A549 (cell line): ENCODE results near the gene RSRC2. TPM values are rescaled to one million over a fixed set of nuclear protein-coding genes. Genes with fewer than 3 reads are reported as not detected.
A peak's percentile ranks its signal among the peaks of the same experiment; 100 is the strongest.

Experiments used
- ATAC-seq, 2 experiments: fragments of 200-7000 bp in 1 of 2; fragments of >200 bp in 1 of 2; cut with Nextera tagmentation in 1 of 2; cut with Tn5 transposase in 1 of 2; 3 replicates each; pipeline versions ENCODE4 v1.8.0 to v1.9.1; 2018 to 2020; ENCODE audit warnings: mild to moderate bottlenecking in 1 of 2, moderate library complexity in 1 of 2
- CTCF ChIA-PET: fragments of 300-600 bp; sonication (Branson Sonifier 250); formaldehyde crosslinking; extraction: SDS; loops from one replicate; lab custom pipeline; 2021; ENCODE audit warnings: antibody characterized with exemption, inconsistent platforms; lab: Yijun Ruan, JAX
- POLR2A ChIA-PET: fragments of 350-600 bp; formaldehyde crosslinking; extraction: SDS; loops from one replicate; lab custom pipeline; 2021; ENCODE audit warnings: antibody characterized with exemption, inconsistent platforms; lab: Yijun Ruan, JAX
- DNase-seq, 2 experiments: peaks; one replicate each; pipeline versions ENCODE4 v3.0.0 to v3.0.0-alpha.2; 2011 to 2016; ENCODE audit warnings: low read depth in 1 of 2, low spot score in 1 of 2
- FAIRE-seq: peaks from 2 replicates; lab custom pipeline; 2011; peaks lifted over from hg19 to GRCh38; lab: Jason Lieb, UNC
- H3K27ac ChIP-seq, 2 experiments: fragments of >200 bp; sonication (Bioruptor Twin); formaldehyde crosslinking; 3 replicates each; pipeline ENCODE4 v1.5.1; 2016 to 2017
- H3K4me1 ChIP-seq: fragments of >200 bp; sonication (Bioruptor Twin); formaldehyde crosslinking; 3 replicates; pipeline ENCODE4 v1.6.1; 2016
- H3K4me2 ChIP-seq: fragments of >200 bp; sonication (Bioruptor Twin); formaldehyde crosslinking; 3 replicates; pipeline ENCODE4 v1.6.1; 2016
- H3K4me3 ChIP-seq: fragments of >200 bp; sonication (Bioruptor Twin); formaldehyde crosslinking; 3 replicates; pipeline ENCODE4 v1.5.1; 2016
- H3K9me3 ChIP-seq: fragments of >200 bp; sonication (Bioruptor Twin); formaldehyde crosslinking; 3 replicates; pipeline ENCODE4 v1.6.1; 2016
- CBX8 ChIP-seq: fragments of 200-600 bp; sonication (generic); IDR thresholded peaks from 2 replicates; pipeline ENCODE4 v1.6.1; 2016
- CHD2 ChIP-seq: fragments of 150-350 bp; IDR thresholded peaks from 2 replicates; pipeline ENCODE4 v1.6.1; 2014; ENCODE audit warnings: low read length; ENCODE audit not compliant: partially characterized antibody
- EHF ChIP-seq: fragments of 250-450 bp; sonication (Bioruptor Pico); IDR thresholded peaks from 2 replicates; pipeline ENCODE4 v1.5.0; 2020; ENCODE audit warnings: mild to moderate bottlenecking
- FOSL2 ChIP-seq, 2 experiments: fragments of 450-650 bp in 1 of 2; fragments of >200 bp in 1 of 2; sonication (Bioruptor Twin) in 1 of 2; formaldehyde crosslinking; IDR thresholded peaks; 2 replicates each; pipeline versions ENCODE4 v1.5.0 to v1.6.1; 2016 to 2020; ENCODE audit warnings: mild to moderate bottlenecking in 1 of 2, moderate library complexity in 1 of 2
- HOXA7 ChIP-seq: fragments of 250-450 bp; sonication (Bioruptor Pico); IDR thresholded peaks from 2 replicates; pipeline ENCODE4 v1.5.0; 2020; ENCODE audit warnings: mild to moderate bottlenecking, moderate library complexity
- HOXB13 ChIP-seq: fragments of 250-450 bp; sonication (Bioruptor Pico); IDR thresholded peaks from 2 replicates; pipeline ENCODE4 v1.5.0; 2020; ENCODE audit warnings: low read depth, mild to moderate bottlenecking, moderate library complexity
- HOXB5 ChIP-seq: fragments of 250-450 bp; sonication (Bioruptor Pico); IDR thresholded peaks from 2 replicates; pipeline ENCODE4 v1.5.0; 2020; ENCODE audit warnings: mild to moderate bottlenecking, moderate library complexity
- MYC ChIP-seq: IDR thresholded peaks from 2 replicates; pipeline ENCODE4 v1.6.1; 2012; ENCODE audit warnings: mild to moderate bottlenecking, inconsistent platforms, low read length, improper control_type of control experiment, borderline replicate concordance
- NFE2L2 ChIP-seq: fragments of 150-350 bp; conservative IDR thresholded peaks from 2 replicates; pipeline ENCODE4 v1.6.1; 2014; ENCODE audit warnings: low read length
- TFCP2L1 ChIP-seq: fragments of 250-450 bp; sonication (Bioruptor Pico); IDR thresholded peaks from 2 replicates; pipeline ENCODE4 v1.5.0; 2021; ENCODE audit warnings: mild to moderate bottlenecking
- TP53 ChIP-seq: fragments of 250-450 bp; sonication (Bioruptor Pico); IDR thresholded peaks from 2 replicates; pipeline ENCODE4 v1.5.0; 2021; ENCODE audit warnings: mild to moderate bottlenecking, moderate library complexity
- WGBS: methylation state at CpG from one replicate; pipeline ENCODE4 v1.1.6; 2017; ENCODE audit errors: missing lambda C conversion rate; 5-methylcytosine and 5-hydroxymethylcytosine counted together
- polyA plus RNA-seq, 4 experiments: library from polyadenylated mRNA; depleted of rRNA in 3 of 4; stranded (reverse); fragments of >200 nt; fragmentation: RNase III in 1 of 4; extraction: RNeasy Plus Mini Kit Qiagen cat#74134 plus additional on column Dnase treatment in 1 of 4; gene quantifications; 2 replicates in 3 of 4; 3 replicates in 1 of 4; pipeline ENCODE4 v1.2.3, GENCODE V29; 2011 to 2017
- TF ChIP-seq, protein P1 (sequence below): fragments of 200-600 bp; sonication (generic); IDR thresholded peaks from 2 replicates; pipeline ENCODE4 v1.6.1; 2016; ENCODE audit warnings: antibody characterized with exemption, mild to moderate bottlenecking, moderate library complexity
- TF ChIP-seq, protein P2 (sequence below): fragments of >200 bp; sonication (Bioruptor Twin); formaldehyde crosslinking; IDR thresholded peaks from 2 replicates; pipeline ENCODE4 v1.6.1; 2016
- TF ChIP-seq, protein P3 (sequence below): fragments of >200 bp; sonication (Bioruptor Twin); formaldehyde crosslinking; IDR thresholded peaks from 3 replicates; pipeline ENCODE4 v1.5.1; 2016
- TF ChIP-seq, protein P4 (sequence below): fragments of 250-450 bp; sonication (Bioruptor Pico); IDR thresholded peaks from 2 replicates; pipeline ENCODE4 v1.5.0; 2021; ENCODE audit warnings: mild to moderate bottlenecking, moderate library complexity, borderline replicate concordance

Gene RSRC2
- polyA plus RNA-seq, 2 of the 4 experiments (the other 2 are of a cell fraction), result 72.8 to 83.3 TPM

DNA sequence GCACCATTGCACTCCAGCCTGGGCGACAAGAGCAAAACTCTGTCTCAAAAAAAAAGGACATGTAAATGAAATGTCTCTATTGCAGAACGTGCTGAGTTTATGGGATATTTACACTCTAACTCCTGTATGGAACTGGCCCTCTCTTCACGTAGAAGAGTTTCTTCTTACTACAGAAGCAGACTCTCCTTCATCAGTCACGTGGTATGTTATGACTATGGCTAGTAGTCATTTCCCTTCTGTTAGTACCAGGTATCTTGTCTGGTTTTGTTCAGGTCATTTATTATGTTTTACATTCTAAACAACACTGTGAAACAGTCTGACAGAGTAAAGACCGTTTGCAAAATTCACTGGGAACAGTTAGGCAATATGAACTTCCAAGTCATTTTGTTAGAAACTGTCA is 20.6 kb upstream of the RSRC2 start:
- ATAC-seq (no peak), FAIRE-seq (no peak), DNase-seq (no peak)
- no peak overlapping the region for H3K4me3 ChIP-seq
- 82% methylated on average over 5 of the region's 5 CpGs for WGBS
- no peaks in the 10 kb centered on the region for H3K9me3 ChIP-seq
- TF ChIP-seq CBX8 (no peak), TP53 (no peak), HOXB13 (no peak), HOXB5 (CRISPR knock-in tag) (no peak), CHD2 (no peak)
- no peak overlapping the region for H3K27ac ChIP-seq
- CTCF ChIA-PET, result interaction anchor here (0.6 kb wide), 1 partner anchor 179 kb away, joined by 3 read pairs; no protein-coding TSS in a partner anchor
- POLR2A ChIA-PET, result no interaction called here
- no peaks in the 10 kb centered on the region for H3K4me1 ChIP-seq
- H3K4me2 ChIP-seq, result no peak overlapping the region

DNA sequence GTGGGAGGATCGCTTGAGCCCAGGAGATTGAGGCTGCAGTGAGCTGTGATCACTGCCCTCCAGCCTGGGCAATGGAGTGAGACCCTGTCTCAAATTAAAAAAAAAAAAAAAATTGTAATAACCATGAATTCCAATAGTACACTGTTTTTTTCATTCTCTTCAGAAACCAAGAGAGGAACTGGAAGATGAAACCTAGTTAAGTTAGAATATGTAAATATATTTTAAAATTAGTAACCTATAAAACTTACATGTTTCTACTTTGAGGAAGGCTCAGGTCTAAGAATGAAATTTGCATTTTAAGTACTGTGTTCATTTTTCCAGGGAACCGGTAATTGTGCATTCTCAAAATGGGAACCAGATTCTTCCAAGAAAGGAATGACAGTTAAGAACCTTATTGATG is 19.1 kb upstream of the RSRC2 start:
- FAIRE-seq, result no peak

DNA sequence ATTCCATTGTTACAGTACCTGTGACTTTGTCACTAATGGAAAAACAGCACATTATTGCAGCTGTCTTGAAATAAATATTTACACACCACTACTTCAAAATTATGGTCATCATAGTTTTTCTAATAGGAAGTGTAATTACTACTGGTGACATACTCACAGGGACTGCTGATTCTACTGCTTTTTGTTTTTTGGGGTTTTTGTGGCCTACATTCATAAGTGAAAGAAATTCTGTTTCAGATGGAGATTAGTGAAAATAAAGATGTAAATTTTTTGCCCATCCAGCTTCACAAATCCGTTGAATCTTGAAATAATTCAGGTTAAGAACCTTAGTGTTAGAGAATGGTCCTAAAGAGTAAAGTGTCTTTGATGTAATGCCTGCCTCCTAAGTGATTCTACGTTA is 17.8 kb upstream of the RSRC2 start:
- no peak overlapping the region for H3K27ac ChIP-seq
- H3K4me1 ChIP-seq, result no peaks in the 10 kb centered on the region
- WGBS, result 93% methylated on average over 2 of the region's 2 CpGs
- no peak overlapping the region for H3K4me3 ChIP-seq
- CTCF ChIA-PET, result no interaction called here
- ATAC-seq, result no peak
- H3K9me3 ChIP-seq, result no peaks in the 10 kb centered on the region
- no peak for DNase-seq
- FAIRE-seq, result peak; percentile 7
- POLR2A ChIA-PET, result no interaction called here
- H3K4me2 ChIP-seq, result no peak overlapping the region
- no peak for TF ChIP-seq FOSL2 (IDR thresholded peaks at IDR 0.05)
- TF ChIP-seq FOSL2 (CRISPR knock-in tag; IDR thresholded peaks at IDR 0.05), result no peak
- no peak for TF ChIP-seq EHF (CRISPR knock-in tag)
- TF ChIP-seq, protein P1, sequence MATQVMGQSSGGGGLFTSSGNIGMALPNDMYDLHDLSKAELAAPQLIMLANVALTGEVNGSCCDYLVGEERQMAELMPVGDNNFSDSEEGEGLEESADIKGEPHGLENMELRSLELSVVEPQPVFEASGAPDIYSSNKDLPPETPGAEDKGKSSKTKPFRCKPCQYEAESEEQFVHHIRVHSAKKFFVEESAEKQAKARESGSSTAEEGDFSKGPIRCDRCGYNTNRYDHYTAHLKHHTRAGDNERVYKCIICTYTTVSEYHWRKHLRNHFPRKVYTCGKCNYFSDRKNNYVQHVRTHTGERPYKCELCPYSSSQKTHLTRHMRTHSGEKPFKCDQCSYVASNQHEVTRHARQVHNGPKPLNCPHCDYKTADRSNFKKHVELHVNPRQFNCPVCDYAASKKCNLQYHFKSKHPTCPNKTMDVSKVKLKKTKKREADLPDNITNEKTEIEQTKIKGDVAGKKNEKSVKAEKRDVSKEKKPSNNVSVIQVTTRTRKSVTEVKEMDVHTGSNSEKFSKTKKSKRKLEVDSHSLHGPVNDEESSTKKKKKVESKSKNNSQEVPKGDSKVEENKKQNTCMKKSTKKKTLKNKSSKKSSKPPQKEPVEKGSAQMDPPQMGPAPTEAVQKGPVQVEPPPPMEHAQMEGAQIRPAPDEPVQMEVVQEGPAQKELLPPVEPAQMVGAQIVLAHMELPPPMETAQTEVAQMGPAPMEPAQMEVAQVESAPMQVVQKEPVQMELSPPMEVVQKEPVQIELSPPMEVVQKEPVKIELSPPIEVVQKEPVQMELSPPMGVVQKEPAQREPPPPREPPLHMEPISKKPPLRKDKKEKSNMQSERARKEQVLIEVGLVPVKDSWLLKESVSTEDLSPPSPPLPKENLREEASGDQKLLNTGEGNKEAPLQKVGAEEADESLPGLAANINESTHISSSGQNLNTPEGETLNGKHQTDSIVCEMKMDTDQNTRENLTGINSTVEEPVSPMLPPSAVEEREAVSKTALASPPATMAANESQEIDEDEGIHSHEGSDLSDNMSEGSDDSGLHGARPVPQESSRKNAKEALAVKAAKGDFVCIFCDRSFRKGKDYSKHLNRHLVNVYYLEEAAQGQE, result no peak
- TF ChIP-seq, protein P2, sequence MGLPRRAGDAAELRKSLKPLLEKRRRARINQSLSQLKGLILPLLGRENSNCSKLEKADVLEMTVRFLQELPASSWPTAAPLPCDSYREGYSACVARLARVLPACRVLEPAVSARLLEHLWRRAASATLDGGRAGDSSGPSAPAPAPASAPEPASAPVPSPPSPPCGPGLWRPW, result no peak
- TF ChIP-seq, protein P3, sequence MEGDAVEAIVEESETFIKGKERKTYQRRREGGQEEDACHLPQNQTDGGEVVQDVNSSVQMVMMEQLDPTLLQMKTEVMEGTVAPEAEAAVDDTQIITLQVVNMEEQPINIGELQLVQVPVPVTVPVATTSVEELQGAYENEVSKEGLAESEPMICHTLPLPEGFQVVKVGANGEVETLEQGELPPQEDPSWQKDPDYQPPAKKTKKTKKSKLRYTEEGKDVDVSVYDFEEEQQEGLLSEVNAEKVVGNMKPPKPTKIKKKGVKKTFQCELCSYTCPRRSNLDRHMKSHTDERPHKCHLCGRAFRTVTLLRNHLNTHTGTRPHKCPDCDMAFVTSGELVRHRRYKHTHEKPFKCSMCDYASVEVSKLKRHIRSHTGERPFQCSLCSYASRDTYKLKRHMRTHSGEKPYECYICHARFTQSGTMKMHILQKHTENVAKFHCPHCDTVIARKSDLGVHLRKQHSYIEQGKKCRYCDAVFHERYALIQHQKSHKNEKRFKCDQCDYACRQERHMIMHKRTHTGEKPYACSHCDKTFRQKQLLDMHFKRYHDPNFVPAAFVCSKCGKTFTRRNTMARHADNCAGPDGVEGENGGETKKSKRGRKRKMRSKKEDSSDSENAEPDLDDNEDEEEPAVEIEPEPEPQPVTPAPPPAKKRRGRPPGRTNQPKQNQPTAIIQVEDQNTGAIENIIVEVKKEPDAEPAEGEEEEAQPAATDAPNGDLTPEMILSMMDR, result no peak
- TF ChIP-seq NFE2L2, result no peak

More for the DNA sequence above, 19.1 kb upstream of the RSRC2 start:
- POLR2A ChIA-PET, result no interaction called here
- Histone ChIP-seq H3K4me1 (no peaks in the 10 kb centered on the region), H3K4me3 (no peak overlapping the region), H3K27ac (no peak overlapping the region), H3K4me2 (no peak overlapping the region), H3K9me3 (no peaks in the 10 kb centered on the region)
- TF ChIP-seq MYC (no peak), TFCP2L1 (CRISPR knock-in tag) (no peak), NFE2L2 (no peak), HOXA7 (no peak)
- TF ChIP-seq, protein P4, sequence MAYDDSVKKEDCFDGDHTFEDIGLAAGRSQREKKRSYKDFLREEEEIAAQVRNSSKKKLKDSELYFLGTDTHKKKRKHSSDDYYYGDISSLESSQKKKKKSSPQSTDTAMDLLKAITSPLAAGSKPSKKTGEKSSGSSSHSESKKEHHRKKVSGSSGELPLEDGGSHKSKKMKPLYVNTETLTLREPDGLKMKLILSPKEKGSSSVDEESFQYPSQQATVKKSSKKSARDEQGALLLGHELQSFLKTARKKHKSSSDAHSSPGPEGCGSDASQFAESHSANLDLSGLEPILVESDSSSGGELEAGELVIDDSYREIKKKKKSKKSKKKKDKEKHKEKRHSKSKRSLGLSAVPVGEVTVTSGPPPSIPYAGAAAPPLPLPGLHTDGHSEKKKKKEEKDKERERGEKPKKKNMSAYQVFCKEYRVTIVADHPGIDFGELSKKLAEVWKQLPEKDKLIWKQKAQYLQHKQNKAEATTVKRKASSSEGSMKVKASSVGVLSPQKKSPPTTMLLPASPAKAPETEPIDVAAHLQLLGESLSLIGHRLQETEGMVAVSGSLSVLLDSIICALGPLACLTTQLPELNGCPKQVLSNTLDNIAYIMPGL (CRISPR knock-in tag), result no peak
- TF ChIP-seq, protein P3, result no peak
- TF ChIP-seq, protein P1, result no peak
- no peak for ATAC-seq
- DNase-seq, result no peak
- CTCF ChIA-PET, result interaction anchor here (0.6 kb wide), 1 partner anchor 15 kb away, joined by 3 read pairs; no protein-coding TSS in a partner anchor
- 91% methylated on average over 2 of the region's 2 CpGs for WGBS
